NCI-H748 (cell line): Measurements from ENCODE around the gene KCNJ18.
"Not testable (repeated sequence)": the region's sequence is repeated elsewhere in the genome, so short reads cannot be mapped to it uniquely, and the experiment has no call there.

Source experiments
- DNase-seq: peaks from one replicate; lab custom pipeline; 2025; ENCODE audit not compliant: unreplicated experiment; lab: John Stamatoyannopoulos, UW

Gene KCNJ18

DNA sequence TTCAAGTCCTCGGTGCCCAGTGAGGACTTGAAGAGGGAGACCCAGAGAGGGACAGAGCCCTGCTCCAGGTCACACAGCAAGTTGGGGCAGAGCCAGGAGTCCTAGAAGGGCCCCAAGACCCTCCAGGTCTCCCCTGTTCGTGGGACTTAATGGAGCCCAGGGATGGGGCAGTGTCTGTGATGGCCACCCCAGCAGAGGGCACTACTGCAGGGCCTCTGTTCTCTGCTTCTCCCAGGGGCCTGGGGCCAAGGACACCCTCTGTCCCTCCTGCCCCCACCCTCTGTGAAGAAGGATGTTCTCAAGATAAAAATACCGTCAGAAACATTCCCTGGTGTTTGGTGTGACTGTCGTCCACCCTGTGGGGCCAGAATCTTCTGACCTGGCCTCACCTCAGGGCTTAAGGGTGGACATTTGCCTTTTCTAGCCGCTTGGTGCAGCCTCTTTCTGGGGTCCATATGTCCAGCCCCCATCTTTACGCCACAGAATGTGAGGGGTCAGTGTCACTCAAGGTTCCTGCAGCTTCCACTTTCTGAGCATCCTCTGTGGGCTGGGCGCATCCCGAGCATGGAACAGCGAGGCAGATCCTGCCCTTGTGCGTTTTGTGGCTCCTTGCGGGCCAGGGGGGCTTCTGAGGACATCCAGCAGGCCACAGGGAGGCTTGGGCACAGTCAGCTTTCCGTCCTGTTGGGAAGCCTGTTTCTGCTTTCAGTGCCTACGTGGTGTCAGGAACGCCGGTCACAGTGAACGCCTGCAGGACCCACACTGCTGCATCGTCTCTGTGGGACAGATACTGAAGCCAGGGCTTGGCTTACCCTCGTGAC is at the start of gene KCNJ18:
Gene KCNJ18 (plus strand): TSS at position 641 of the 821 bp plus-strand sequence. CDS start 10,264 bp downstream, outside the sequence.
- DNase-seq = not testable (repeated sequence)

DNA sequence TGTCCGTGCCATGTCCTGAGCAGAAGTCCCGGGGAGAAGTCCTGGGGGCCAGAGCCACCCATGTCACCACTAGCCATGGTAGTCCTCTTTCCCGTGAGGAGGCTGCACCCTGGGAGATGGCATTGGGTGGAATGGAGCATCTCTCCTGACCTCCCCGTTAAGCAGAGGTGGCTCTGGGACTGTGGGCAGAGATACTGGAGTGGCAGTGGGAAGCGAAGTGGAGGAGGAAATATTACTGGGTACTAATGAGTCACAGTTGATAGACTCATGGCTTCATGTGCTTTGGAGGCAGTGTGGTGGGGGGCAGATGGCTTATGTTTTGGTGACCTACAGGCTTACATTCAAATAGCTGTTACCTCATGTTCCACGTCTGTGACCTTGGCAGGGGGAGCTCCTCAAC is 44.2 kb upstream of the KCNJ18 start:
- not testable (repeated sequence) for DNase-seq

DNA sequence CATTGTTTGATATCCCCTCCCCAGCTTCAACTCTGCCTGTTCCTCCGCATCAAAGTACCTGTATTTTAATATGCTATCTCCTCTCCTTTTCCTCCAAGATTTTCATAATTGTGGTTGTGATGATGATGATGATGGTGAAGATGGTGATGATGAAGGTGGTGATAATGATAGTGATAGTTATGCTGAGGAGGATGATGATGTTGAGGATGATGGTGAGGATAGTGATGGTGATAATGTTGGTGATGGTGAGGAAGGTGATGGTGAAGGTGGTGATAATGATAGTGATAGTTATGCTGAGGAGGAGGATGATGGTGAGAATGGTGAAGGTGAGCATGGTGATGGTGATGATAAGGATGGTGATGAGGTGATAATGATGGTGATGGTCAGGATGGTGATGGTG is 42.3 kb upstream of the KCNJ18 start:
- not testable (repeated sequence) for DNase-seq

DNA sequence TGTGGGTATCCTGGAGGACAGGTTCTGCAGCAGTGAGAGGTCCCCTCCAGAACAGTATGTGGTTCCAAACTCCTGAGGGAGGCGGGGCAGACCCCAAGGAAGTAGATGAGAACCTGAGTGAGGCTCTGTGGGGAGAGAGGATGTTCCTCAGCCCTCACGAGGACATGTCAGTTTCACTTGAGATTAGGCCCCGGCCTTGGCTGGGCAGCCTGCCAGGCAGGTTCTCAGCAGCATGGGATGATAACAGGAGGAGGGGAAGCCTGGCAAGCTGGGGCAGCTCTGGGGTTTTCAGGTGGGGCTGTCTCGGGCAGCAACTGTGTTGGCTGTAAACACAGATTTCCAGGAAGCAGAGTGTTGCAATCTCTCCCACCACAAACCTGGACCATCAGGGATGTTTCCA is 40.3 kb upstream of the KCNJ18 start:
- DNase-seq = not testable (repeated sequence)

DNA sequence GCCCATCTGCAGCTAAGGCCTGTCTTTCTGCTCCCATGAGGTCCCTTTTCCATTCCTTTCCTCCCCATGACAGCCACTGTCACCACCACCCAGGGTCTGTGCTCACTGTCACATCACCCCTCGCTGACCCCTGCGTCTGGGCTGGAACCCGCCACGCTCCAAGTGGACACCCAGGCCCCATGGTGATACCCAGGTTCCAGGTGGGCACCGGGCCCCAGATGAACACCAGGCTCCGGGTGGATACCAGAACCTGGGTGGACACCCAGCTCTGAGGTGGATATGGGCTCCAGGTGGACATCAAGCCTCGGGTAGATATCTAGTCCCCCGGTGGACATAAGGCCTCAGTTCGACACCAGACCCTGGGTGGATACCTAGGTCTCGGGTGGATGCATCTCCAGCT is 39.1 kb upstream of the KCNJ18 start:
- not testable (repeated sequence) for DNase-seq

DNA sequence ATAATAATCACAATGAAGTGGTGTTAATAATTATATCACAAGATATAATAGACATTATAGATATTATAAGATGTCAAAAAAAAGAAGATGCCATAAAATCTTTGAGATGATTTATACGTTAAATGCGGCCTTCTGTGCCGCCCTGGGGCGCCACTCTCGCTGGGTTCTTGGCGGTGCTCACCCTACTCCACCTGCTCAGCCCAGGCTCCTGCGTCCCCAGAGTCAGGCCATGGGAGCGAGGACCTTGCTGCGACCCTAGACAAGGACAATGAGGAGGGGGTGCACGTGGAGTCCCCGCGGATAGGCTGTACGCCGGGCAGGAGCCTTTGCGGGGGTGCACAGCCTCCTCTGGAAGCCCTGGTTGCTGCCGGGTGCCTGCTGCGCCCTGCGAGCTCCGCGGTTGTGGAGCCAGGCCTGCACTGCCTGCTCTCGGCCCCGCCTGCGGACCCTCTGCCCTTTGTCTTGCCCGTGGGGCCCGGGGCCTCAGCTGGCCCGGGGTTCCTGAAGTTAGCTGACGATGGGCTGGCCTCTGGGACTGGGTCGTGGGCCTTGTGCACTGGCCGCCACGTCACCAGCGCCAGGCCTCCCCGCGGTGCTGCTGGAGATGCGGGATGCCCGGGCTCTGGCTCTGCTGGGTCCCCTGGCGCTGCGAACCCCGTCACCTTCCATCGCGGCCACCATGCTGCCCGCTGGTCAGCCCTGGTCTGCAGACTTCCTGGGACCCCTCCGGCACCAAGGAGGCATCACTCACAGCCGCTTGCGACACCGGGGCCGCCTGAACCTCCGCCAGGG is 35.6 kb upstream of the KCNJ18 start:
- not testable (repeated sequence) for DNase-seq

DNA sequence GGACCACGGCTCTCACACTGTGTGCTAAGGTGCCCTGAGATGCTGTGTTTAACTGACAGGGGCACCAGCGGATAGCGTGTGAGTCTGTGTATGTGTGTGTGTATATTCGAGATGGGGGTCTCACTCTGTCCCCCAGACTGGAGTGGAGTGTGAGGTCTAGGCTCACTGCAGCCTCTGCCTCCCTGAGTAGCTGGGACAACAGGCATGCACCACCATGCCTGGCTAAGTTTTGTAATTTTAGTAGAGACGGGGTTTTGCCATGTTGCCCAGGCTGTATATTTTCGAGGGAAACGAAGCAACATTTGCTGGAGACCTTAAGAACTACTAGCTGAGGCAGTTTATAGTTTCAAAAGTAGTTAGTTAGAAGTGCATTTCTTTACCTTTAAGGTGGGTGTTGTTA is 32.7 kb upstream of the KCNJ18 start:
- DNase-seq = not testable (repeated sequence)

DNA sequence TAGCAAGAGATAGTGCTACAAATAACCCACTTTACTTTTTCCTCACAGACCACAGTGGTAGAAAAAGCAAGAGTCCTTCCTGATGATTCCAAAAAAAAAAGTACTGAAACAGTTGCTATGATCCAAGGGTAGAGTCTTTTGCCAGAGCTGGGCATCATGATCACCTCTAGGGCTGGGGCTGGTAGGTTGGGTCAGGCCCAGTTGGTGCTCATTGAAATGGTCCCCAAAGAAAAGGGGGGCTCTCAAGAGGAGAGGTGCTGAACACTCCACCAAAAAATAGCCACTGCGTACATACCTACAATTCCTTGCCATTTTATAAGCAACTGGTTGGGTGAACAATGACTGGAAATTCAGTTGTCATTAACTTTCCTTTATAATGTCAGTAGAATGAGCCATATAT is 30.9 kb upstream of the KCNJ18 start:
- DNase-seq = not testable (repeated sequence)

DNA sequence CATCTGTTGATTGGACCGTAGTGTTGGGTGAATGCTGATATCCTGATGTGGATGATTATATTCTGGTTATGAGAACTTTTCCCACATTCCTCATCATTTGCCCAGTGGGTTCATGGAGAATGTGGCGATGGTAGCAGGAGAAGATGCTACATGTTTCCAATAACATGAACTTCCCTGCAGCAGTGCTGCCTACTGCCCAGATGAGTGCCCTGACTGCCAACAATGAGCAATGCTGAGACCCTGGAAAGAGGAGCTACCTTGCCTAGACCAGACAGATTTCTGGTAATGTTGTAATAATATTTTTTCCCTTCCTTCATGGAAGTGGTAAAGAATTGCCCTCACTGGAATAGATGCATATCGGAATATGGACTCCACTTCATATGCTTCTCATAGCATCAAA is 29.2 kb upstream of the KCNJ18 start:
- not testable (repeated sequence) for DNase-seq

DNA sequence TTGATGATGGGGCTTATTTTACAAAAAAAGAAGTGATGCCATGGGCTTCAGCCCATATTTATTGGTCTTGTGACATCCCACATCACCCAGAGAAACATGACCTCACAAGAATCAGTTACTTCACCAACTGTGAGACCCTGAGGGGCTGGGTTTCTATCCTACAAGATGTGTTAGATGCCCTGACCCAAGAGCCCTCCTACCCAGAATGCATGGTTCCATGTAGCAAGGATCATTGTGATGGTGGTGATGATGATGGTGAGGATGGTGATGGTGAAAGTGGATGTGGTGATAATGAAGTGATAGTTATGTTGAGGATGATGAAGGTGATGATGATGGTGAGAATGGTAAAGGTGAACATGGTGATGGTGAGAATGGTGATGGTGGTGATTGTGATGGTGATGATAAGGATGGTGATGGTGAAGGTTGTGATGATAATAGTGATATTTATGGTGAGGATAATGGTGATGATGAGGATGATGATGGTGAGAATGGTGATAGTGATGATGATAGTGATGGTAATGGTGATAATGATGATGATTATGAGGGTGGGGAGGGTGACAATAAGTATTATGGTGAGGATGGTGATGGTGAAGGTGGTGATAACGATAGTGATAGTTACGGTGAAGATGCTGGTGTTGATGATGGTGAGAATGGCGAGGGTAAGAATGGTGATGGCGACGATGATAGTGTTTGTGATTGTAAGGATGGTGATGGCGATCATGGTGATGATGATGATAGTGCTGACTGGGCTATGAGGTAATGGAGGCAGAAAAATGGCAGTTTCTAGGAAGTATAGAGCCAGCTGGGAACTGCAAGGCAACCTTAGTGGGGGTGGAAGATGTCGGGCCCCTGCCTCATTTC is 28.5 kb upstream of the KCNJ18 start:
- not testable (repeated sequence) for DNase-seq

DNA sequence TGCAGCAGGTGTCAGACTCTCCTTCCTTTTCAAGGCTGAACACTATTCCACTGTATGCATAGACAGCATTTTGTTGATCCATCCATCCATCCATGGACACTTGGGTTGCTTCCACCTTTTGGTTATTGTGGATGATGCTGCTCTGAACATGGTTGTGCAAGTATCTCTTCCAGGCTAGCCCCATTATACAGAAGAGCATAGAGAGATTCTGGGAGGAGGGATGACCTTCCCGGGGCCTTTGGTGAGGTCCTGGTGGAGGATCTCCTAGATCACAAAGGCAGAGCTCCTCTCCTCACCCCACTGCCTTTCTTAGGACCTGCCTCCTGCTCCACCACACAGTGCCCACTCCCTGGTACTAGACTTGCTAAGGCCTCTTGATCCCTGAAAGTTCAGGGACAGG is 27.2 kb upstream of the KCNJ18 start:
- DNase-seq = not testable (repeated sequence)

DNA sequence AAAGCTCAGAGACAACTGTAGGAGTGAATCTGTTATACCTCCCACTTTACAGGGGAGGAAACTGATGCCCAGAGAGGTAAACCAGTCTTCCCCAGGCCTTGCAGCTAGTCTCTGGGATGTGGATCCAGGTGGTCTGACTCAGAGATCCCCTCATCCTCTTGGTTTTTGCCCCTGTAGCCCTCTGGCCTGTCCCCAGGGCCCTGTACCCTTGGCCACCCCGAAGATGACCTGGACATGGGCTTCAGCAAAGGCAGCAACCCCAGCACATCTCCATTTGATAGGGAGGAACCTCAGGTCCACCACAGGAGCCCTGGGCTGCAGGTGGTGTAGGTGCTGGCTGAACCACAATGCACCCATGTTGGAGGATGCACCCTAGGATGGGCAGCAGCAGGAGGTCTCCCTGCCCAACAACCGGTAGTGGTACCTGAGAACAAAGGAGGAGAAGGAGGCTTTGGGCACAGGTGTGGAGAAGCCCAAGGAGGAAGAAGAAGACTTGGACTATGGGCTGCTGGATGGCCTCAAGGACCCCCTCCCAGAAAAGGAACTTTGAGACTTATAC is 26.3 kb upstream of the KCNJ18 start:
- DNase-seq = not testable (repeated sequence)

DNA sequence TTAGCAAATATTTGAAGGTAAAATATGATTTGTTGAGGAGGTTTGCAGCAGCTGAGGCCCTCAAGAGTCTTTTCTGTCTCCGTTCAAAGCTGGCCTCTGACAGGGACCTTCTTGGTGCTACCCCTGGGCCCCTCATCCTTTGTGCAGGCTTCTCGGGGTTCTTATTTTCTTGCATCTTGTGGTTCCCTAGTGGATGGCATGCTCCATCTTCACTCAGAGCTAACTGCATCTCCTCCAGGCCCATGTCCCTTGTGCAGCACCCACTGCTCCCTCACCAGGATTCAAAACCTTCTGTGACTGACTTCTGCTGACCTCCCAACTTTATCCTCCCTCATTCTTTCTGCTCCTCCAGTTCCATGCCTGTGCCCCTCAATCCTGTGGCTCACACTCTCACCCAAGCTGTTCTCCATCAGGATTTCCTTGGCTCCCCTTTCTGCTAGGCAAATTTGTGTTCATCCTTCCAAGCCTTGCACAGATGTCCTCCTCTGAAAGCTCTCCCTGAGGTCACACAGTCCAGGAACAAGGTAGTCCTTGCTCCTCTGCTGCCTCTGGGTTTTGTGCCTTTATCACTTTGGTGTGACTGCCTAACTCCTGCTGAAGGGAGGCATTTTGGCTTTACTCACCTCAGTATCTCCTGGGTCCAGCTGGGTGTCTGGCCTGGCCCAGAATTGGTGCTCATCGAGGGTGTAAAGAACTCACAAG is 25.5 kb upstream of the KCNJ18 start:
- not testable (repeated sequence) for DNase-seq

DNA sequence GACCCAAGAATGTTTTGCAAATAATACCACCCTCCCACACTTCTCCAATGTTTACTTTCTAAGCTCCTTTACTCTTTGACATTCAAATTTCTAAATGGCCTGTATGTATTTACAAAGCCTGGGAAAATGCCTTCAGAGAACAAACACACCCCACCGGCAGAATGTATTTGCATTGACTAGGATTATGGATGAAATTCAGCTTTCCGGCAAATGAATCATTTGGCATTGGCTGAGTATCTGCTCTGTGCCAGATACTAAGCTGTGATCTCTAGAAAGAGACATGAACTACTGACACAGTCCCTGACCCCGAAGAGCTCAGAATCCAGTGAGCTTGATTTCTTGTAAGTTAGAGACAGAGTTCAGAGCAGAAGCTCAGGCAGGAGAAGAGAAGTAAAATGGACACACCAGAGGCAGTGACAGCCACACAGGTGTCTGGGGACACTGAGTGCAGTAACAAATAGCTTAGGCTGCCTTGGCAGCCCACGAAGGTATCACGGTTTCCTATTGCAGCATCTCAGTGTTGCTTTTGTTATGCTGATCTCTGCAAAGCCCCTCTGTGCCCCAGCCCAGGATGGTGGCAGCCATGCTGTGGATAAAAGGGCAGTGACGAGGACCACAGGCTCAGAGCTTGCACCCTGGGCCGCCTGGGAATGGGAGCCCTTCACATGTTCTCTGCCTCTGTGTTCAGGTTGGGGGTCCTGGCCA is 24.8 kb upstream of the KCNJ18 start:
- not testable (repeated sequence) for DNase-seq

DNA sequence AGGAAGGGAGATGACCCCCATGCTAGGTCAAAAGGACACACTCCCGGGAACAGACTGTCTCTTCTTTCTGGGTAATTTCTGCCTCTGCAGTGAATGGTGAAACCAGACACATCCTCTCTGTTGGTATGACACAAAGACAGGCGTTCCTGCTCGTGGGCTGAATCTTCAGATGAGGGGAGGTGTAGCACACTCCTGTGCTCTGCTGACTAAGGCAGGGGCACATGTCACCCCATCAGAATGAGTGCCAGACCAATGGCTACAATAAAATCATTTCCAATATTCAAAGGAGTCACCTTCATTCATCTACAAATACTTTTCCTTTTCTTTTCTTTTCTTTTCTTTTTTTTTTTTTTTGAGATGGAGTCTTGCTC is 24.2 kb upstream of the KCNJ18 start:
- not testable (repeated sequence) for DNase-seq

DNA sequence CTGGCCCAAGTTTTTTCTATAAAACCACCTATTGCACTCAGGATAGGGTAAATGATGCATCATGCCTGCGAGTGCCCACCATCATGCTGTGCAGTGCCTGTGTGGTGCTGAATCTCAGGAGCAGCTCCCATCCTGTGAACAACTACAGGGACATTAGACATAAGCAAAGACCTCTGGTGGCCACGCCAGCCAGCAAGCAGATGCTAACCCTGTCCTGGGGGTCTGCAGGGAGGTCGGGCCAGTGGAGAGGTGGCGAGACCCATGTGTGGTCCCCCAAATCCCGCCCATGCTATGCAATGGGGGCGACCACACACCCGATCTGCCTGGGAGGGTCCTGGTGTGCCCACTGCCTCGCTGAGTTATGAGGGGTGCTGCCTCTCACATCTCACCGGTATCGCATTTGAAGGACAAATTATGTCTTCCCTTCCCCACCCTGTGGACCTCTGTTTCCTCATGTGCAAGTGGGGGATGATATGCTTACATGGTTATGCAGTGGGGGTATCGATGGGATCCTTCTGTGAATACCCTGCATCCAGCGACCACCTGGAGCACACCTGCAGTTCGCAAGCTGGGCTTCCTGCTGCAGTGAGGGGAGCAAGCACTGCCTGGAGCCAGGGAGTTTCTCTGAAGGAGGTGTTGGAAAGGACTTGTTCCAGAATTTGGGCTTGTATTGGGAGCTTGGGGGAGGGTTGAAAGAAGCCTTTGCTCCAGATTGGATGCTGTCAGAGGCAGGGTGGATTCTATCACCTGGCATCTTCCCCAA is 23.4 kb upstream of the KCNJ18 start:
- DNase-seq = not testable (repeated sequence)

DNA sequence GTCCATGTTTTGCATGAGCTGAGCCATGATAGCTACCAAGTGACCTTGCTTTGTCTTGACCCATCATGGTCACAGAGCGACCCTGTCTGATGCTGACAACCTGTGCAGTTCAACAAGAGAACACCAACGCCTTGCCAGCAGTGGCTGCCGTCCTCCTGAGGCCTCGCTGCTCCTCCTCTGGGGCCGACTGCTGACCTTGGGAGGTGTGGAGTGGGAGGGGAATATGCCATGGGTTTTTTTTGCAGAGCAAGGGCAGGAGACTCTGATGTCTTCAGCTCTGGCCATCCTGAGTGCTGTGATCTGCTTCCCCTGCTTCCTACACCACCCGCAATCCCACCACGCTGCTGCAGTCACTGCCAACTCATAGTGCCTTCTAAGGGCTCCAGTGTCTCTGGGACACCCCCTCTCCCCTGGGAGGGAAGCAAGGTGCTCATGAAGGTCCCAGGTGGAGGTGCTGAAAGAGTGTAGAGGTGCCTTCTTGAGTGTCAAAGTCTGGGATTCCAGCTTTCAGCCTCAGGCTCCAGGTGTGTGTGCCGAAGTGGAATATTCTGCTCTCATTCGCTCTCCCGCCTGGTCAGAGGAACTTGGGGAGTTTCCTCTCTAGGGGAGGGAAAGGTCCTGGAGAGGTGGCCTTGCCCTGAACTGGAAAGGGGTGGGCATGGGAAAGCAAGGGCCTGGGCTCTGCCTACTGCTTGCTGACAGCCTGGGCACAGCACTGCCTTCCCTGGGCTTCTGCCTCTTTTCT is 22.5 kb upstream of the KCNJ18 start:
- DNase-seq = not testable (repeated sequence)
